Measurements from ENCODE around the gene KRTAP21-1.

KRTAP21-1 gene

DNA sequence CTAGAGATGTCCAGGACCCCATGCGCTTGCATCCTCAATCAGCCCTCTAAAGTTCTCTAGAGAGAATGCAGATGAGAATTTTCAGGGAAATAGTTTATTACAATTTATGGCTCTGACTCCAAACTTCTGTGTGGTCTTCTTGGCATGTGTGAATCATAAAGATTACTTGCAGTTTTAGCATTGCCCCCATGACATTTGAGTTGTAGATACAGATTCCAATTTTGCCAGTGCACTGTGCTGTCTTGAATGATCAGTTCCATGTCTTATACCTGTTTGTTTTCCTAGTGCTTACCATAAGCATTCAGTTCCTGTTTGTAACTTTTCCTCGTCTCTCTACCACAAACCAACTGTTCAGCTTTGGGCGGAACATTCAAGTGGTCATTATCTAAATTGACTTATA, 41.5 kb downstream of the KRTAP21-1 start:
- no peak for DNase-seq (ENCODE audit: low read depth)
- TF ChIP-seq POLR2A (IDR thresholded peaks at IDR 0.05; ENCODE audit: extremely low read depth, insufficient read length) (no peak), MYC (IDR thresholded peaks at IDR 0.05; ENCODE audit: low read depth, low read length) (no peak)
- TF ChIP-seq, protein P1, sequence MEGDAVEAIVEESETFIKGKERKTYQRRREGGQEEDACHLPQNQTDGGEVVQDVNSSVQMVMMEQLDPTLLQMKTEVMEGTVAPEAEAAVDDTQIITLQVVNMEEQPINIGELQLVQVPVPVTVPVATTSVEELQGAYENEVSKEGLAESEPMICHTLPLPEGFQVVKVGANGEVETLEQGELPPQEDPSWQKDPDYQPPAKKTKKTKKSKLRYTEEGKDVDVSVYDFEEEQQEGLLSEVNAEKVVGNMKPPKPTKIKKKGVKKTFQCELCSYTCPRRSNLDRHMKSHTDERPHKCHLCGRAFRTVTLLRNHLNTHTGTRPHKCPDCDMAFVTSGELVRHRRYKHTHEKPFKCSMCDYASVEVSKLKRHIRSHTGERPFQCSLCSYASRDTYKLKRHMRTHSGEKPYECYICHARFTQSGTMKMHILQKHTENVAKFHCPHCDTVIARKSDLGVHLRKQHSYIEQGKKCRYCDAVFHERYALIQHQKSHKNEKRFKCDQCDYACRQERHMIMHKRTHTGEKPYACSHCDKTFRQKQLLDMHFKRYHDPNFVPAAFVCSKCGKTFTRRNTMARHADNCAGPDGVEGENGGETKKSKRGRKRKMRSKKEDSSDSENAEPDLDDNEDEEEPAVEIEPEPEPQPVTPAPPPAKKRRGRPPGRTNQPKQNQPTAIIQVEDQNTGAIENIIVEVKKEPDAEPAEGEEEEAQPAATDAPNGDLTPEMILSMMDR (IDR thresholded peaks at IDR 0.05; ENCODE audit: low read depth, low read length): no peak
- TF ChIP-seq, protein P2, sequence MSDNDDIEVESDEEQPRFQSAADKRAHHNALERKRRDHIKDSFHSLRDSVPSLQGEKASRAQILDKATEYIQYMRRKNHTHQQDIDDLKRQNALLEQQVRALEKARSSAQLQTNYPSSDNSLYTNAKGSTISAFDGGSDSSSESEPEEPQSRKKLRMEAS (IDR thresholded peaks at IDR 0.05; ENCODE audit: low read depth, low read length): no peak
- no peak overlapping the region for H3K4me3 ChIP-seq (ENCODE audit: low read depth, low read length)

DNA sequence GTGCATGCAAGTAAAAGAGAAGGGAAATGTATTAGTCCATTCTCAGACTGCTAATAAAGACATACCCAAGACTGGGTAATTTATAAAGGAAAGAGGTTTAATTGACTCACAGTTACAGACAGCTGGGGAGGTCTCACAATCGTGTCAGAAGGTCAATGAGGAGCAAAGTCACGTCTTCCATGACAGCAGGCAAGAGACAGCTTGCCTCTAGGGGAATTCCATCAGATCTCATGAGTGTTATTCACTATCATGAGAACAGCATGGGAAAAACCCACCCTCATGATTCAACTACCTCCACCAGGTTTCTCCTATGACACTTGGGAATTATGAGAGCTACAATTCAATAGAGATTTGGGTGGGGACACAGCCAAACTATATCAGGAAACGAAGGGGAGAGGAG, 44.7 kb downstream of the KRTAP21-1 start:
- TF ChIP-seq, protein P2 (IDR thresholded peaks at IDR 0.05; ENCODE audit: low read depth, low read length): no peak
- no peak for TF ChIP-seq MYC (IDR thresholded peaks at IDR 0.05; ENCODE audit: low read depth, low read length)
- TF ChIP-seq POLR2A (IDR thresholded peaks at IDR 0.05; ENCODE audit: extremely low read depth, insufficient read length): no peak
- TF ChIP-seq, protein P1 (IDR thresholded peaks at IDR 0.05; ENCODE audit: low read depth, low read length): no peak
- DNase-seq (ENCODE audit: low read depth): no peak
- H3K4me3 ChIP-seq (ENCODE audit: low read depth, low read length): no peak overlapping the region

DNA sequence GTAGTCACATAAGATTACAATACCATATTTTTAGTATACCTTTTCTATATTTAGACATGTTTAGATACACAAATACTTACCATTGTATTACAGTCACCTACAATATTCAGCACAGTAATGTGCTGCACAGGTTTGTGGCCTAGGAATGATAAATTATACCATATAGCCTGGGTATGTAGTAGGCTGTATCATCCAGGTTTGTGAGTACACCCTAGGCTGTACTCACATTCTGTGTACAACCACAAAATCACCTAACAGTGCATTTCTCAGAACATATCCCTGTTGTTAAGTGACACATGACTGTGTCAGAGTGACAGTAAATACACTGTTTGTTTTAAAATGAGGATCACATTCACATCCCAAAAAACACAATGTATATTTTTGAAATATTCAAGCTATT, 47.8 kb downstream of the KRTAP21-1 start:
- no peak overlapping the region for H3K4me3 ChIP-seq (ENCODE audit: low read depth, low read length)
- TF ChIP-seq POLR2A (IDR thresholded peaks at IDR 0.05; ENCODE audit: extremely low read depth, insufficient read length): no peak
- TF ChIP-seq, protein P2 (IDR thresholded peaks at IDR 0.05; ENCODE audit: low read depth, low read length): no peak
- no peak for TF ChIP-seq MYC (IDR thresholded peaks at IDR 0.05; ENCODE audit: low read depth, low read length)
- TF ChIP-seq, protein P1 (IDR thresholded peaks at IDR 0.05; ENCODE audit: low read depth, low read length): no peak
- no peak for DNase-seq (ENCODE audit: low read depth)

Measured in NB4 (cell line).